K562 (cell line): ENCODE measurements around the gene HARS2. TPM values are rescaled to one million over a fixed set of nuclear protein-coding genes. Genes with fewer than 3 reads are reported as not detected.

ENCODE experiments used
- BMI1 ChIP-seq: fragments of 150-350 bp; IDR thresholded peaks from 2 replicates; pipeline ENCODE4 v1.6.1; 2014; ENCODE audit warnings: low read length
- COPS2 ChIP-seq: fragments of 450-650 bp; conservative IDR thresholded peaks from 2 replicates; pipeline ENCODE4 v1.6.1; 2016; ENCODE audit warnings: mild to moderate bottlenecking, moderate library complexity
- GTF2B ChIP-seq: IDR thresholded peaks from 2 replicates; pipeline ENCODE4 v1.6.1; 2011; ENCODE audit not compliant: insufficient read length; ENCODE audit errors: extremely low read depth
- HNRNPL ChIP-seq: fragments of 200-400 bp; formaldehyde crosslinking; IDR thresholded peaks from 2 replicates; pipeline ENCODE4 v1.6.1; 2017; ENCODE audit warnings: low read depth, mild to moderate bottlenecking, low read length
- MCM7 ChIP-seq, 2 experiments: fragments of 450-650 bp; IDR thresholded peaks; 2 replicates each; pipeline ENCODE4 v1.6.1; 2016 to 2018
- RERE ChIP-seq: sonication (generic); formaldehyde crosslinking; IDR thresholded peaks from 2 replicates; pipeline ENCODE4 v1.8.0; 2023; ENCODE audit warnings: missing genetic modification reagents, mild to moderate bottlenecking, borderline replicate concordance
- STAT5B ChIP-seq: fragments of 250-450 bp; sonication (Bioruptor Pico); IDR thresholded peaks from 2 replicates; pipeline ENCODE4 v1.8.0; 2021; ENCODE audit warnings: mild to moderate bottlenecking, inconsistent platforms
- TAF15 ChIP-seq: fragments of 200-400 bp; formaldehyde crosslinking; IDR thresholded peaks from 2 replicates; pipeline ENCODE4 v1.6.1; 2017; ENCODE audit warnings: mild to moderate bottlenecking, low read depth, low read length, moderate library complexity
- ZMIZ1 ChIP-seq, 2 experiments: fragments of 150-350 bp in 1 of 2; IDR thresholded peaks; 2 replicates each; pipeline ENCODE4 v1.6.1; 2012 to 2016; ENCODE audit warnings: low read depth in 2 of 2, low read length in 2 of 2, mild to moderate bottlenecking in 1 of 2, moderate library complexity in 1 of 2
- ZNF197 ChIP-seq: fragments of 200-800 bp; sonication (Bioruptor generic); IDR thresholded peaks from 2 replicates; pipeline ENCODE4 v1.6.1; 2016; ENCODE audit warnings: low read depth, missing genetic modification characterization, missing compliant biosample characterization
- ZNF253 ChIP-seq: fragments of 250-450 bp; sonication (Bioruptor Pico); conservative IDR thresholded peaks from 2 replicates; pipeline ENCODE4 v1.6.1; 2021; ENCODE audit warnings: mild to moderate bottlenecking
- ZNF764 ChIP-seq: fragments of 250-450 bp; sonication (Bioruptor Pico); IDR thresholded peaks from 2 replicates; pipeline ENCODE4 v1.4.0; 2020; ENCODE audit warnings: low read depth, mild to moderate bottlenecking, moderate library complexity
- polyA plus RNA-seq, 8 experiments: library from polyadenylated mRNA; depleted of rRNA in 4 of 8; stranded (reverse) in 5 of 8; unstranded in 3 of 8; fragments of >200 nt; fragmentation: Nextera tagmentation in 2 of 8; fragmentation: Illumina TruSeq in 1 of 8; extraction: Ambion mirVana in 2 of 8; extraction: Trizol in 1 of 8; gene quantifications; 2 replicates each; pipeline versions ENCODE4 v1.2.1 to v1.2.3, GENCODE V29; 2011 to 2014; ENCODE audit warnings: inconsistent platforms in 1 of 8, missing spikeins in 1 of 8
- total RNA-seq, 7 experiments: library from RNA; depleted of rRNA in 6 of 7; stranded (reverse); fragments of >200 nt in 6 of 7; fragmentation: Illumina TruSeq in 2 of 7; extraction: Trizol in 2 of 7; gene quantifications; 2 replicates each; pipeline versions ENCODE4 v1.2.1 to v1.2.3, GENCODE V29; 2011 to 2021; ENCODE audit warnings: low replicate concordance in 1 of 7
- TF ChIP-seq, protein P1 (sequence below): fragments of 450-650 bp; IDR thresholded peaks from 2 replicates; pipeline ENCODE4 v1.6.1; 2016; ENCODE audit warnings: antibody characterized with exemption
- TF ChIP-seq, protein P2 (sequence below): fragments of 250-450 bp; sonication (Bioruptor Pico); IDR thresholded peaks from 2 replicates; pipeline ENCODE4 v1.5.0; 2021

The HARS2 gene
- total and polyA plus RNA-seq, 9 of the 15 experiments (the other 6 are each of a cell fraction or from before 2014, with no cell fraction given) = 8.5 to 41.6 (median 27.1) TPM

- peak; percentile 66 for TF ChIP-seq GTF2B
- TF ChIP-seq, protein P1, sequence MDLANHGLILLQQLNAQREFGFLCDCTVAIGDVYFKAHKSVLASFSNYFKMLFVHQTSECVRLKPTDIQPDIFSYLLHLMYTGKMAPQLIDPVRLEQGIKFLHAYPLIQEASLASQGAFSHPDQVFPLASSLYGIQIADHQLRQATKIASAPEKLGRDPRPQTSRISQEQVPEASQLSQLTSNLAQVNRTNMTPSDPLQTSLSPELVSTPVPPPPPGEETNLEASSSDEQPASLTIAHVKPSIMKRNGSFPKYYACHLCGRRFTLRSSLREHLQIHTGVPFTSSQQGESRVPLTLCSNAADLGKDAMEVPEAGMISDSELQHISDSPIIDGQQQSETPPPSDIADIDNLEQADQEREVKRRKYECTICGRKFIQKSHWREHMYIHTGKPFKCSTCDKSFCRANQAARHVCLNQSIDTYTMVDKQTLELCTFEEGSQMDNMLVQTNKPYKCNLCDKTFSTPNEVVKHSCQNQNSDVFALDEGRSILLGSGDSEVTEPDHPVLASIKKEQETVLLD = no peak
- no peak for TF ChIP-seq TAF15
- TF ChIP-seq, protein P2, sequence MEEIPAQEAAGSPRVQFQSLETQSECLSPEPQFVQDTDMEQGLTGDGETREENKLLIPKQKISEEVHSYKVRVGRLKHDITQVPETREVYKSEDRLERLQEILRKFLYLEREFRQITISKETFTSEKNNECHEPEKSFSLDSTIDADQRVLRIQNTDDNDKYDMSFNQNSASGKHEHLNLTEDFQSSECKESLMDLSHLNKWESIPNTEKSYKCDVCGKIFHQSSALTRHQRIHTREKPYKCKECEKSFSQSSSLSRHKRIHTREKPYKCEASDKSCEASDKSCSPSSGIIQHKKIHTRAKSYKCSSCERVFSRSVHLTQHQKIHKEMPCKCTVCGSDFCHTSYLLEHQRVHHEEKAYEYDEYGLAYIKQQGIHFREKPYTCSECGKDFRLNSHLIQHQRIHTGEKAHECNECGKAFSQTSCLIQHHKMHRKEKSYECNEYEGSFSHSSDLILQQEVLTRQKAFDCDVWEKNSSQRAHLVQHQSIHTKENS (CRISPR knock-in tag) = no peak
- peak; percentile 61; the same call in 1 of the 2 replicates for TF ChIP-seq ZNF764 (CRISPR knock-in tag)
- TF ChIP-seq RERE (CRISPR knock-in tag) = no peak; the same call in 1 of the 2 replicates
- TF ChIP-seq STAT5B (CRISPR knock-in tag) = no peak
- no peak for TF ChIP-seq ZNF253 (CRISPR knock-in tag)
- no peak for TF ChIP-seq COPS2
- peak in 1 of 2 experiments; percentile 59; a peak in 2 of 4 replicates for TF ChIP-seq ZMIZ1 (IDR thresholded peaks at IDR 0.05; ENCODE audit: low read depth in 2 of 2, low read length in 2 of 2)
- no peak for TF ChIP-seq HNRNPL
- TF ChIP-seq BMI1 = no peak
- no peak for TF ChIP-seq ZNF197 (CRISPR knock-in tag)
- TF ChIP-seq MCM7 (IDR thresholded peaks at IDR 0.05) = no peak
These were observed 34.7 kb downstream of the HARS2 start (continued) for GRCh38 chr5:140725799-140726471.
